Activated CD8-positive, alpha-beta memory T cell treated with anti-CD3 and anti-CD28 coated beads, Interleukin-2, amount 50 U/mL, for 24 hours (primary cell): ENCODE results near the gene PEF1.

Source experiments
- DNase-seq: peaks from one replicate; pipeline ENCODE4 v3.0.0-alpha.2; 2020; ENCODE audit errors: extremely low read depth

PEF1 gene

GRCh38 chr1:31644560-31645273 lies at the start of gene PEF1:
Gene PEF1 (minus strand): TSS chr1:31644876. CDS start chr1:31644864, 12 bp downstream.
- DNase-seq = peak; percentile 98

- DNase-seq = no peak
Observed at GRCh38 chr1:31693231-31693630, 48.6 kb upstream of the PEF1 start.

- DNase-seq = no peak
Observed at GRCh38 chr1:31691951-31692350, 47.3 kb upstream of the PEF1 start.

- no peak for DNase-seq
Observed at GRCh38 chr1:31691446-31691845, 46.8 kb upstream of the PEF1 start.

GRCh38 chr1:31690921-31691320 lies 46.2 kb upstream of the PEF1 start:
- no peak for DNase-seq

- DNase-seq = no peak
Observed at GRCh38 chr1:31689854-31690253, 45.2 kb upstream of the PEF1 start.

GRCh38 chr1:31689379-31689778 lies 44.7 kb upstream of the PEF1 start:
- DNase-seq = no peak

- no peak for DNase-seq
Observed at GRCh38 chr1:31688233-31688918, 43.7 kb upstream of the PEF1 start.

GRCh38 chr1:31687601-31688000 lies 42.9 kb upstream of the PEF1 start:
- no peak for DNase-seq

GRCh38 chr1:31685795-31686194 lies 41.1 kb upstream of the PEF1 start:
- no peak for DNase-seq

- DNase-seq = no peak
Observed at GRCh38 chr1:31683997-31684396, 39.3 kb upstream of the PEF1 start.

GRCh38 chr1:31681415-31681814 lies 36.7 kb upstream of the PEF1 start:
- DNase-seq = no peak

GRCh38 chr1:31679676-31680230 lies 35.1 kb upstream of the PEF1 start:
- DNase-seq = no peak

- DNase-seq = no peak
Observed at GRCh38 chr1:31679091-31679490, 34.4 kb upstream of the PEF1 start.

- no peak for DNase-seq
Observed at GRCh38 chr1:31678681-31679080, 34.0 kb upstream of the PEF1 start.

GRCh38 chr1:31677949-31678348 lies 33.3 kb upstream of the PEF1 start:
- no peak for DNase-seq

GRCh38 chr1:31677401-31677800 lies 32.7 kb upstream of the PEF1 start:
- no peak for DNase-seq

GRCh38 chr1:31675756-31676155 lies 31.1 kb upstream of the PEF1 start:
- DNase-seq = no peak

GRCh38 chr1:31675161-31675560 lies 30.5 kb upstream of the PEF1 start:
- DNase-seq = no peak

- DNase-seq = no peak
Observed at GRCh38 chr1:31674626-31675025, 29.9 kb upstream of the PEF1 start.

- no peak for DNase-seq
Observed at GRCh38 chr1:31673433-31673832, 28.8 kb upstream of the PEF1 start.

- DNase-seq = no peak
Observed at GRCh38 chr1:31672986-31673385, 28.3 kb upstream of the PEF1 start.

GRCh38 chr1:31671561-31672201 lies 27.0 kb upstream of the PEF1 start:
- no peak for DNase-seq
